Epithelial cell of proximal tubule (primary cell): ENCODE results near the gene CDH23. TPM values are rescaled to one million over a fixed set of nuclear protein-coding genes. Genes with fewer than 3 reads are reported as not detected.

ENCODE experiments used
- DNase-seq: peaks from one replicate; pipeline ENCODE4 v3.0.0-alpha.2; 2011; ENCODE audit warnings: low read depth
- H3K4me3 ChIP-seq: 2 replicates; pipeline ENCODE4 v1.5.1; 2011; ENCODE audit warnings: low read depth, mild to moderate bottlenecking, low read length
- total RNA-seq: library from RNA; depleted of rRNA; stranded (reverse); fragments of >200 nt; gene quantifications from 2 replicates; pipeline ENCODE4 v1.2.3, GENCODE V29; 2015
- TF ChIP-seq, protein P1 (sequence below): conservative IDR thresholded peaks from 2 replicates; pipeline ENCODE4 v1.5.1; 2012; ENCODE audit warnings: low read depth, mild to moderate bottlenecking, low read length

Gene CDH23
- total RNA-seq, 1 donor from 2014 or later: under 0.01 TPM

DNA sequence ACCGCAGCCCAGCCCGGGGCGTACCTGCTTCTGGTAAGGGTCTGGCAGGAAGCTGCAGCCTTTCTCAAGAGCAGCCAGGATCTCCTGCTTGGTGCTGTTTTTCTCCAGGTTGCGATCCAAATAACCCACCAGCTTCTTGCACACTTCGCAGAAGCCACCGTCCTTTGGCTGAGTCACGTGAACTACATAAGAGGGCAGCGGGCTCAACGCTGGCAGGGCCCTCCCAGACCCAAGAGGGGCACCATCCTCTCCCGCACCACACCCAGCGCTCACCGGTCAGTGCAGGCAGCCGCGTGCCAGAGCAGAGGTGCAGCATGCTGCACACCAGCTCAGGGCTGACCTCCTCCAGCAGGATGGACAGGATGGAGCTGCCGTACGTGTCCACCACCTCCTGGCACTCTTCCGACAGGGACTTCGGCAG is 422.7 kb downstream of the CDH23 start:
- DNase-seq: no peak
- TF ChIP-seq, protein P1, sequence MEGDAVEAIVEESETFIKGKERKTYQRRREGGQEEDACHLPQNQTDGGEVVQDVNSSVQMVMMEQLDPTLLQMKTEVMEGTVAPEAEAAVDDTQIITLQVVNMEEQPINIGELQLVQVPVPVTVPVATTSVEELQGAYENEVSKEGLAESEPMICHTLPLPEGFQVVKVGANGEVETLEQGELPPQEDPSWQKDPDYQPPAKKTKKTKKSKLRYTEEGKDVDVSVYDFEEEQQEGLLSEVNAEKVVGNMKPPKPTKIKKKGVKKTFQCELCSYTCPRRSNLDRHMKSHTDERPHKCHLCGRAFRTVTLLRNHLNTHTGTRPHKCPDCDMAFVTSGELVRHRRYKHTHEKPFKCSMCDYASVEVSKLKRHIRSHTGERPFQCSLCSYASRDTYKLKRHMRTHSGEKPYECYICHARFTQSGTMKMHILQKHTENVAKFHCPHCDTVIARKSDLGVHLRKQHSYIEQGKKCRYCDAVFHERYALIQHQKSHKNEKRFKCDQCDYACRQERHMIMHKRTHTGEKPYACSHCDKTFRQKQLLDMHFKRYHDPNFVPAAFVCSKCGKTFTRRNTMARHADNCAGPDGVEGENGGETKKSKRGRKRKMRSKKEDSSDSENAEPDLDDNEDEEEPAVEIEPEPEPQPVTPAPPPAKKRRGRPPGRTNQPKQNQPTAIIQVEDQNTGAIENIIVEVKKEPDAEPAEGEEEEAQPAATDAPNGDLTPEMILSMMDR: no peak
- no peak overlapping the region for H3K4me3 ChIP-seq

DNA sequence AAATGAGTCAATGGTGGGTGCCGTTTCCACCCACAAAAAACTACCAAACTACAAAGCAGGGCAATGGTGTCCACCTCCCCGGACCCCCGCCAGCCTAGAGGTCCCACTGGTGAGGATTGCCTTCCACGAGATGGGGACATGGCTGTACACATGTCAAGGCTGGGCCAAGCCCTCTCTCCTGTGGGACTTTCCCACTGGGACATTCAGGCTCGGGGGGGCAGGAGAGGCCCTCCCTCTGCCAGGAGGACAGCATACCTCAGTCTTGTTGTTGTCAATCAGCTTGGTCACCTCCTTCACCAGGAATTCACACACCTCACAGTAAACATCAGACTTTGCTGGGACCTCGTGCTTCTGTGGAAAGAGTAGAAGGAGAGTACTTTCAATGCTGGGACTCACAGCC is 423.3 kb downstream of the CDH23 start:
- H3K4me3 ChIP-seq: no peak overlapping the region
- TF ChIP-seq, protein P1: no peak
- no peak for DNase-seq

DNA sequence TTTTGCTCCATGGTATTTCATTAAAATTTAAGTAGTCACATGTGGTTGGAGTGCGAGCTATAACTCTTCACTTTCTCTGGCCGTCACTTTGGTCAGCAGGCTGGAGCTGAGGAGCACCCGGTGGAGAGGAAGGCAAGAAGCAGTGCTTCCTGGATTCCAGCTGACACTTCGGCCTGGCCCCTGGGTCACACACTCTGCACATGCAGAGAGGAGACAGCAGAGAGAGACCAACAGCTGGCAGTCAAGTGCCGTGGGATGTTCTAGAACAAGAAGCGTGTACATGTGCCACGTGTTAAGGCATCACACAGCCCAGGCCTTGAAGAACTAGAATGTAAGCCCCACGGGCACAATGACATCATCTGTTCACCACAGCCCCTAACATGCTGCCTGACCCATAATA is 424.2 kb downstream of the CDH23 start:
- TF ChIP-seq, protein P1: no peak
- H3K4me3 ChIP-seq: no peak overlapping the region

DNA sequence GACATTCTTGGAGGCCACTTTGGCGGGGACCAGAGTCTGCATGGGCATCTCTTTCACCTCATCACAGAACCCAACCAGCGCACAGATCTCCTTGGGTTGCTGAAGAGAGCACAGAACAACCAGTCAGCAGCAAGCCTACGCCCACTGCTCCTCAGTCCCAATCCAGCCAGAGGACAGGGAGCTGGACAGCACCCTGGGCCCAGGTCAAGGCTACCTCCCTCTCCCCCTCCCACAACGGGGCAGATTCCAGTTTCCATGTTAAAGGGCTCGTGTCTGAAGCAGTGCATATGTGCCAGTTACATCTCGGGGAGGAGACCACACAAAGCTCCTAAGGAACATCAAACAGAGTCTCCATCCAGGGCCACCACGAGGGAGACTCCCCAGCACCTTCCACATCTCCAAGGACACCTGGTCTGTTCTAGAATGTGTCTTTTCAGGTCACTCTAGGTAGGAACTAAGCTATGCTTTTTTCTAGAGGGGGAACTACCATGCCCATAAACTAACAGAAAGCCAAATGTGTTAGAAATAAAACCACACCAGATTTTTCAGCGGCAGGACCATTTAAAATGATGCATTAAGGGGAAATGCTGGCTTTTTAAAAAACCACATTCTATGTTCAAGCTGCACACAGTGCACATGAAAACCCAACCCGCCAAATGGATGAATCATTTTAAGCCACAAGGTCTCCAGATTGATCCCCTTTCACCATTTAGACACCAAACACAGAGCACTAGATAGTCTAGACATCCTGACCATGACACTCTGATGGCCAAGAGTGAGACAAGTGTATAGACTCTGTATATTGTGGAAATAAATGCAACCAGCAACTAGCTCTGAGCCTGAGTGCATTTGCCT is 425.4 kb downstream of the CDH23 start:
- no peak for DNase-seq
- no peak overlapping the region for H3K4me3 ChIP-seq
- TF ChIP-seq, protein P1: no peak

More for the DNA sequence above, 424.2 kb downstream of the CDH23 start:
- no peak for DNase-seq

DNA sequence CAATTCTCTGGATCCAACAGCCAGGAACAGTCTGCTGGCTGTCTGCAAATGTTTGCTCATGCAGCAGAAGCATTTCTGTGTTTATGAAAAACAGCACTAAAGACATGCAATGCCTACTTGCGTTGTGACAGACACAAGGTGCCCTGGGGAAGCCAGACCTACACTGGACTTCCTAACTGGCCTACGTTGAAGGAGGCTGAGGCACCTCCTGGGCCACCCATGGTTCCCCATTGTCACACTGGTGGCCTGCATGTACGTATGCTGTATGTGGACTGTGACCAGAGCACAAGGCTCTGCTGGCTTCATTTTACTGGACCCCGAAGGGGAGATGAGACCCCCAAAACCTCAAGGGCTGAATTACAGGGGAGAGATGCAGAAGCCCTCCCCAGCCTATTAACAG is 426.6 kb downstream of the CDH23 start:
- TF ChIP-seq, protein P1: no peak
- DNase-seq: no peak
- no peak overlapping the region for H3K4me3 ChIP-seq

DNA sequence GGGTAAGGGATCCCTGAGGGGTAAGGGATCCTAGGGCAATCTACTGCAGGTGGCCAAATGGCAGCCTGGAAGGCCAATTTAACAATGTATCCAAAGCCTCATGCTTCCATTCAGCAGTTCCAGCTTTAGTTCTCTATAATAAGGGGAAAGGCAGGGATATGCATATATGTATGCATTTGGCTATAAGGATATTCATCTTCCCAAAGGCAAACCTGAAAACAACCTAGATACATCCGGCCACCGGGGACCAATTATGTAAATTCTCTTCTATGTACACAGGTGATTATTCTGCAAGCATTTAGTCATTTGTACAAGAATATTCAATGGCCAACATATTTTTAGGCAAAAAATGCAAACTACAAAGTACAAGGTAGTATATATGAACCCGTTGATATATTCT is 427.6 kb downstream of the CDH23 start:
- H3K4me3 ChIP-seq: no peak overlapping the region
- TF ChIP-seq, protein P1: no peak
- no peak for DNase-seq

DNA sequence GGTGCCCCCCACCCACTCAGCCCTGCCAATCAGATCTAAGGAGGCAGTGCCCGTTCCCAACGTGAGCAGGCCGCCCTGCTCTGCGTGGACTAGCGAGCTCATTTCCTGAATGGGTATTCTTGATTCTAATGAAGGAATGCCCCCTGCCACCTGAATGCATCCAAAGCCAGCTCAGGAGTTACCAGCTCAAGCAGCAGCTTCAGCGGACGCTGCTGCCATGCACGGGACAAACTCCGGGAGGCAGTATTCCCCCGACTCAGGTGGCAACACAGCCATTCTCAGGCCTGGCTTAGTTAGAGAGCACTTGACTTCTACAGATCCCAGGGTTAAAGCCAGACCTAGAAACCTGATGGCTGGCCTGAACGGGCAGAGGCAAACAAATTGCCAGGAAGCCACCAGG is 428.5 kb downstream of the CDH23 start:
- TF ChIP-seq, protein P1: peak; percentile 29
- no peak for DNase-seq
- no peak overlapping the region for H3K4me3 ChIP-seq
